HG03097 (cell line): ENCODE data around the gene ZNF407.

Experiments
- ATAC-seq: cut with Tn5 transposase; IDR thresholded peaks from one replicate; pipeline ENCODE4 v1.9.1; 2021; ENCODE audit not compliant: unreplicated experiment, low FRiP score

ZNF407 gene

GRCh38 chr18:74866577-74866976, 268.9 kb downstream of the ZNF407 start:
- ATAC-seq: no peak

- no peak for ATAC-seq
These were observed 270.8 kb downstream of the ZNF407 start for GRCh38 chr18:74868461-74868860.

- peak; percentile 89 for ATAC-seq
These were observed 272.5 kb downstream of the ZNF407 start for GRCh38 chr18:74869904-74870863.

- no peak for ATAC-seq
These were observed 273.3 kb downstream of the ZNF407 start for GRCh38 chr18:74870950-74871349.

- ATAC-seq: no peak
These were observed 276.0 kb downstream of the ZNF407 start for GRCh38 chr18:74873629-74874028.

GRCh38 chr18:74874351-74874750, 276.7 kb downstream of the ZNF407 start:
- ATAC-seq: no peak

GRCh38 chr18:74876630-74877243, 279.1 kb downstream of the ZNF407 start:
- no peak for ATAC-seq

- no peak for ATAC-seq
These were observed 280.6 kb downstream of the ZNF407 start for GRCh38 chr18:74878267-74878666.

GRCh38 chr18:74880706-74881278, 283.1 kb downstream of the ZNF407 start:
- ATAC-seq: no peak

- ATAC-seq: no peak
These were observed 294.5 kb downstream of the ZNF407 start for GRCh38 chr18:74892066-74892627.

GRCh38 chr18:74895686-74896085, 298.0 kb downstream of the ZNF407 start:
- ATAC-seq: no peak

- peak; percentile 83 for ATAC-seq
These were observed 298.8 kb downstream of the ZNF407 start for GRCh38 chr18:74896390-74896991.

GRCh38 chr18:74897971-74898657, 300.4 kb downstream of the ZNF407 start:
- ATAC-seq: no peak

GRCh38 chr18:74898965-74899364, 301.3 kb downstream of the ZNF407 start:
- no peak for ATAC-seq

- no peak for ATAC-seq
These were observed 301.9 kb downstream of the ZNF407 start for GRCh38 chr18:74899554-74899953.

- ATAC-seq: no peak
These were observed 303.9 kb downstream of the ZNF407 start for GRCh38 chr18:74901362-74902146.

GRCh38 chr18:74902147-74902455, 304.4 kb downstream of the ZNF407 start:
- ATAC-seq: no peak

GRCh38 chr18:74905247-74905646, 307.6 kb downstream of the ZNF407 start:
- ATAC-seq: no peak

GRCh38 chr18:74906184-74906583, 308.5 kb downstream of the ZNF407 start:
- ATAC-seq: no peak
